ENCODE data around the gene ZDHHC14.

The ZDHHC14 gene

GRCh38 chr6:157600807-157601206 lies 219.8 kb downstream of the ZDHHC14 start:
- Histone ChIP-seq H3K36me3 (ENCODE audit: control insufficient read depth in 2 of 2, insufficient read depth in 2 of 2, low read length in 2 of 2) (no peaks in the 10 kb centered on the region), H3K27ac (ENCODE audit: low read depth in 2 of 2, low read length in 2 of 2) (no peak overlapping the region), H3K4me1 (ENCODE audit: control insufficient read depth in 2 of 2, insufficient read depth in 2 of 2, low read length in 2 of 2) (peaks cover 4 to 13% of the 10 kb centered on the region in 2 donors), H3K27me3 (ENCODE audit: control insufficient read depth in 2 of 2, insufficient read depth in 2 of 2, low read length in 2 of 2) (no peaks in the 10 kb centered on the region), H3K9me3 (ENCODE audit: control insufficient read depth in 2 of 2, low read length in 2 of 2) (no peaks in the 10 kb centered on the region), H3K4me3 (ENCODE audit: low read length in 2 of 2) (no peak overlapping the region), H3K9ac (ENCODE audit: low read depth in 1 of 2, low read length in 2 of 2) (no peak overlapping the region)

- no peak overlapping the region for H3K9ac ChIP-seq (ENCODE audit: low read depth in 1 of 2, low read length in 2 of 2)
- no peak overlapping the region for H3K27ac ChIP-seq (ENCODE audit: low read depth in 2 of 2, low read length in 2 of 2)
Observed at GRCh38 chr6:157602521-157603295, 221.7 kb downstream of the ZDHHC14 start.

GRCh38 chr6:157603314-157603940 lies 222.4 kb downstream of the ZDHHC14 start:
- H3K4me1 ChIP-seq (ENCODE audit: control insufficient read depth in 2 of 2, insufficient read depth in 2 of 2, low read length in 2 of 2), result no peaks in the 10 kb centered on the region
- H3K9me3 ChIP-seq (ENCODE audit: control insufficient read depth in 2 of 2, low read length in 2 of 2), result no peaks in the 10 kb centered on the region
- H3K36me3 ChIP-seq (ENCODE audit: control insufficient read depth in 2 of 2, insufficient read depth in 2 of 2, low read length in 2 of 2), result no peaks in the 10 kb centered on the region
- no peak overlapping the region for H3K4me3 ChIP-seq (ENCODE audit: low read length in 2 of 2)
- no peaks in the 10 kb centered on the region for H3K27me3 ChIP-seq (ENCODE audit: control insufficient read depth in 2 of 2, insufficient read depth in 2 of 2, low read length in 2 of 2)
- H3K27ac ChIP-seq (ENCODE audit: low read depth in 2 of 2, low read length in 2 of 2), result no peak overlapping the region
- H3K9ac ChIP-seq (ENCODE audit: low read depth in 1 of 2, low read length in 2 of 2), result no peak overlapping the region

More at GRCh38 chr6:157602521-157603295, 221.7 kb downstream of the ZDHHC14 start:
- no peaks in the 10 kb centered on the region for H3K27me3 ChIP-seq (ENCODE audit: control insufficient read depth in 2 of 2, insufficient read depth in 2 of 2, low read length in 2 of 2)
- no peaks in the 10 kb centered on the region for H3K9me3 ChIP-seq (ENCODE audit: control insufficient read depth in 2 of 2, low read length in 2 of 2)
- peaks cover 0 to 4% of the 10 kb centered on the region in 2 donors for H3K4me1 ChIP-seq (ENCODE audit: control insufficient read depth in 2 of 2, insufficient read depth in 2 of 2, low read length in 2 of 2)
- H3K36me3 ChIP-seq (ENCODE audit: control insufficient read depth in 2 of 2, insufficient read depth in 2 of 2, low read length in 2 of 2), result no peaks in the 10 kb centered on the region
- H3K4me3 ChIP-seq (ENCODE audit: low read length in 2 of 2), result no peak overlapping the region

GRCh38 chr6:157603971-157604370 lies 223.0 kb downstream of the ZDHHC14 start:
- Histone ChIP-seq H3K27me3 (ENCODE audit: control insufficient read depth in 2 of 2, insufficient read depth in 2 of 2, low read length in 2 of 2) (no peaks in the 10 kb centered on the region), H3K27ac (ENCODE audit: low read depth in 2 of 2, low read length in 2 of 2) (no peak overlapping the region), H3K9me3 (ENCODE audit: control insufficient read depth in 2 of 2, low read length in 2 of 2) (no peaks in the 10 kb centered on the region), H3K9ac (ENCODE audit: low read depth in 1 of 2, low read length in 2 of 2) (no peak overlapping the region), H3K4me1 (ENCODE audit: control insufficient read depth in 2 of 2, insufficient read depth in 2 of 2, low read length in 2 of 2) (no peaks in the 10 kb centered on the region), H3K4me3 (ENCODE audit: low read length in 2 of 2) (no peak overlapping the region), H3K36me3 (ENCODE audit: control insufficient read depth in 2 of 2, insufficient read depth in 2 of 2, low read length in 2 of 2) (no peaks in the 10 kb centered on the region)

GRCh38 chr6:157604816-157605215 lies 223.8 kb downstream of the ZDHHC14 start:
- H3K4me1 ChIP-seq (ENCODE audit: control insufficient read depth in 2 of 2, insufficient read depth in 2 of 2, low read length in 2 of 2), result no peaks in the 10 kb centered on the region
- no peaks in the 10 kb centered on the region for H3K9me3 ChIP-seq (ENCODE audit: control insufficient read depth in 2 of 2, low read length in 2 of 2)
- no peak overlapping the region for H3K9ac ChIP-seq (ENCODE audit: low read depth in 1 of 2, low read length in 2 of 2)
- H3K36me3 ChIP-seq (ENCODE audit: control insufficient read depth in 2 of 2, insufficient read depth in 2 of 2, low read length in 2 of 2), result no peaks in the 10 kb centered on the region
- no peak overlapping the region for H3K4me3 ChIP-seq (ENCODE audit: low read length in 2 of 2)
- H3K27me3 ChIP-seq (ENCODE audit: control insufficient read depth in 2 of 2, insufficient read depth in 2 of 2, low read length in 2 of 2), result no peaks in the 10 kb centered on the region
- H3K27ac ChIP-seq (ENCODE audit: low read depth in 2 of 2, low read length in 2 of 2), result no peak overlapping the region

- Histone ChIP-seq H3K36me3 (ENCODE audit: control insufficient read depth in 2 of 2, insufficient read depth in 2 of 2, low read length in 2 of 2) (no peaks in the 10 kb centered on the region), H3K4me1 (ENCODE audit: control insufficient read depth in 2 of 2, insufficient read depth in 2 of 2, low read length in 2 of 2) (no peaks in the 10 kb centered on the region), H3K9ac (ENCODE audit: low read depth in 1 of 2, low read length in 2 of 2) (no peak overlapping the region), H3K4me3 (ENCODE audit: low read length in 2 of 2) (no peak overlapping the region), H3K27ac (ENCODE audit: low read depth in 2 of 2, low read length in 2 of 2) (no peak overlapping the region), H3K9me3 (ENCODE audit: control insufficient read depth in 2 of 2, low read length in 2 of 2) (no peaks in the 10 kb centered on the region), H3K27me3 (ENCODE audit: control insufficient read depth in 2 of 2, insufficient read depth in 2 of 2, low read length in 2 of 2) (no peaks in the 10 kb centered on the region)
Observed at GRCh38 chr6:157605484-157605883, 224.5 kb downstream of the ZDHHC14 start.

- Histone ChIP-seq H3K4me3 (ENCODE audit: low read length in 2 of 2) (no peak overlapping the region), H3K9me3 (ENCODE audit: control insufficient read depth in 2 of 2, low read length in 2 of 2) (no peaks in the 10 kb centered on the region), H3K9ac (ENCODE audit: low read depth in 1 of 2, low read length in 2 of 2) (no peak overlapping the region), H3K36me3 (ENCODE audit: control insufficient read depth in 2 of 2, insufficient read depth in 2 of 2, low read length in 2 of 2) (no peaks in the 10 kb centered on the region), H3K27me3 (ENCODE audit: control insufficient read depth in 2 of 2, insufficient read depth in 2 of 2, low read length in 2 of 2) (no peaks in the 10 kb centered on the region), H3K4me1 (ENCODE audit: control insufficient read depth in 2 of 2, insufficient read depth in 2 of 2, low read length in 2 of 2) (no peaks in the 10 kb centered on the region), H3K27ac (ENCODE audit: low read depth in 2 of 2, low read length in 2 of 2) (no peak overlapping the region)
Observed at GRCh38 chr6:157606516-157606915, 225.5 kb downstream of the ZDHHC14 start.

- Histone ChIP-seq H3K9ac (ENCODE audit: low read depth in 1 of 2, low read length in 2 of 2) (no peak overlapping the region), H3K4me1 (ENCODE audit: control insufficient read depth in 2 of 2, insufficient read depth in 2 of 2, low read length in 2 of 2) (no peaks in the 10 kb centered on the region), H3K27ac (ENCODE audit: low read depth in 2 of 2, low read length in 2 of 2) (no peak overlapping the region), H3K9me3 (ENCODE audit: control insufficient read depth in 2 of 2, low read length in 2 of 2) (no peaks in the 10 kb centered on the region), H3K27me3 (ENCODE audit: control insufficient read depth in 2 of 2, insufficient read depth in 2 of 2, low read length in 2 of 2) (no peaks in the 10 kb centered on the region), H3K36me3 (ENCODE audit: control insufficient read depth in 2 of 2, insufficient read depth in 2 of 2, low read length in 2 of 2) (no peaks in the 10 kb centered on the region), H3K4me3 (ENCODE audit: low read length in 2 of 2) (no peak overlapping the region)
Observed at GRCh38 chr6:157607317-157608109, 226.5 kb downstream of the ZDHHC14 start.

GRCh38 chr6:157608221-157609075 lies 227.5 kb downstream of the ZDHHC14 start:
- Histone ChIP-seq H3K4me1 (ENCODE audit: control insufficient read depth in 2 of 2, insufficient read depth in 2 of 2, low read length in 2 of 2) (peaks cover 5% of the 10 kb centered on the region in 2 donors), H3K9ac (ENCODE audit: low read depth in 1 of 2, low read length in 2 of 2) (no peak overlapping the region), H3K27ac (ENCODE audit: low read depth in 2 of 2, low read length in 2 of 2) (no peak overlapping the region), H3K36me3 (ENCODE audit: control insufficient read depth in 2 of 2, insufficient read depth in 2 of 2, low read length in 2 of 2) (no peaks in the 10 kb centered on the region), H3K4me3 (ENCODE audit: low read length in 2 of 2) (no peak overlapping the region), H3K27me3 (ENCODE audit: control insufficient read depth in 2 of 2, insufficient read depth in 2 of 2, low read length in 2 of 2) (no peaks in the 10 kb centered on the region), H3K9me3 (ENCODE audit: control insufficient read depth in 2 of 2, low read length in 2 of 2) (no peaks in the 10 kb centered on the region)
